Activated T-cell treated with anti-CD3 and anti-CD28 coated beads, Interleukin-2, amount 50 U/mL, for 72 hours (primary cell): ENCODE results near the gene ALG2. TPM values are rescaled to one million over a fixed set of nuclear protein-coding genes. Genes with fewer than 3 reads are reported as not detected.
"Not testable (repeated sequence)": the region's sequence is repeated elsewhere in the genome, so short reads cannot be mapped to it uniquely, and the experiment has no call there.

ENCODE experiments used
- ATAC-seq, 2 donors: fragments of 150-1000 bp; cut with Tn5 transposase; replicated peaks in 1 of 2; 2 replicates each; pipeline ENCODE4 v1.10.0; 2021; ENCODE audit warnings: moderate library complexity in 2 of 2, mild to moderate bottlenecking in 1 of 2
- DNase-seq, 2 donors: peaks; one replicate each; pipeline ENCODE4 v3.0.0; 2021 to 2022; ENCODE audit warnings: mixed read lengths in 1 of 2
- H3K27ac Mint-ChIP-seq: one replicate; pipeline ENCODE4 v1.8.0; 2022; ENCODE audit warnings: mild to moderate bottlenecking, moderate library complexity, mixed read lengths
- H3K27me3 Mint-ChIP-seq: one replicate; pipeline ENCODE4 v1.8.0; 2022; ENCODE audit warnings: low read depth, mixed read lengths
- H3K36me3 Mint-ChIP-seq, 2 donors: one replicate each; pipeline ENCODE4 v1.8.0; 2022; ENCODE audit warnings: mixed read lengths in 2 of 2, mild to moderate bottlenecking in 1 of 2; ENCODE audit not compliant: insufficient read depth in 2 of 2
- H3K4me1 Mint-ChIP-seq: one replicate; pipeline ENCODE4 v1.8.0; 2022; ENCODE audit warnings: low read depth, mixed read lengths
- H3K4me3 Mint-ChIP-seq, 2 donors: one replicate each; pipeline ENCODE4 v1.8.0; 2022; ENCODE audit warnings: mild to moderate bottlenecking in 2 of 2, mixed read lengths in 2 of 2, moderate library complexity in 2 of 2
- H3K9me3 Mint-ChIP-seq, 2 donors: one replicate each; pipeline ENCODE4 v1.8.0; 2022; ENCODE audit warnings: mixed read lengths in 2 of 2
- total RNA-seq, 2 donors: library from RNA; stranded (reverse); gene quantifications; one replicate each; pipeline ENCODE4 v1.2.3, GENCODE V29; 2022

Gene ALG2
- total RNA-seq, 2 donors from 2014 or later: 28.7 to 35.2 TPM

DNA sequence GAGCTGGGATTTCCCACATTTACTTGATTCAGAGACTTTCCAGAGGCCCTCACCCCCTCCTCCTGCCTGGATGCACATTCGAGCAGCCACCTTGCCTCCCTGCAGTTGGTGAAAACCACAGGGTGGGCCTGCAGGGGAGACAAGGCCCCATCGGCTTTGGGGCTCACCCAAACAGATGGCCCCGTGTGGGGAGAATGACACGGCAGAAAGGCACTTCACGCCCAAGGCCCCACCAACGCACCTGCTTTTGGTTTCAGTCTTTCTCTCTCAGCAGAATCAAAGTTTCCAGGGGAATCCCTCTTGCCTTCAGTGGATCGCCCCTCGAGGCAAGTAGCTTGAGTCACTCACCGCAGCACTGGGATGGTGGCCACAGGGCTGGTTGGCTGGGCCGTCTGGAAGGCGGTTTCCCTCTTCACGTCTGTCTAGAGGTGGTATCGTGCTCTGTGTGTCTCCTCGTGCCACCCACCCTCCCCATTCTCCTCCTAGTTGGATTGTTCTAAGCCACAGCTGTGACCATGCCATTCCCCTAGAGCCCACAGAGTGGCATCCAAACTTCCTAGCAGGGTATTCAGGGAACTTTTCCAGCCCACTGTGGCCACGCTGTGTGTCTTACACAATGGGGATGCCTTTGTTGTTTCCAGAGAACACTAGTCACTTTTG is 32.2 kb upstream of the ALG2 start:
- ATAC-seq: peak; percentile 86 to 90
- Mint-ChIP-seq H3K4me3 (peak overlapping the region; percentile 82 to 84), H3K36me3 (peaks cover 3 to 5% of the 10 kb centered on the region in 2 donors), H3K27ac (peak overlapping the region; percentile 92), H3K27me3 (peaks cover 19% of the 10 kb centered on the region), H3K4me1 (peaks cover 64% of the 10 kb centered on the region), H3K9me3 (no peaks in the 10 kb centered on the region)
- DNase-seq: peak; percentile 91 to 94

DNA sequence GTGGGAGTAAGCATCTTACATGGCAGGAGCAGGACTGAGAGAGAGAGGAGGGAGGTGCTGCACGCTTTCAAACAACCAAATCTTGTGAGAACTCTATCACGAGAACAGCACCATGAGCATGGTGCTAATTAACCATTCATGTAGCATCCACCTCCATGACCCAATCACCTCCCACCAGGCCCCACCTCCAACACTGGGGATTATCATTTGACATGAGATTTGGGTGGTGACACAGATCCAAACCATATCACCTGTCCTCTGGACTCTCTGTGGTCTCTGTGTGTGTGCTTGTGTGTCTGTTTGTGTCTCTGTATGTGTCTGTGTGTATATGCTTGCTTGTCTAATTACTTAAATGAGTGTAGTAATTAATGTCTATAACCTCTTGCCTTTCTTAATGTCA is 31.4 kb upstream of the ALG2 start:
- Mint-ChIP-seq H3K27me3 (peaks cover 19% of the 10 kb centered on the region), H3K36me3 (peaks cover 3 to 5% of the 10 kb centered on the region in 2 donors), H3K4me3 (peak overlapping the region; percentile 82 to 84), H3K4me1 (peaks cover 64% of the 10 kb centered on the region), H3K9me3 (no peaks in the 10 kb centered on the region), H3K27ac (peak overlapping the region; percentile 92)
- DNase-seq: peak; percentile 59 to 67
- ATAC-seq: peak; percentile 58 to 64

DNA sequence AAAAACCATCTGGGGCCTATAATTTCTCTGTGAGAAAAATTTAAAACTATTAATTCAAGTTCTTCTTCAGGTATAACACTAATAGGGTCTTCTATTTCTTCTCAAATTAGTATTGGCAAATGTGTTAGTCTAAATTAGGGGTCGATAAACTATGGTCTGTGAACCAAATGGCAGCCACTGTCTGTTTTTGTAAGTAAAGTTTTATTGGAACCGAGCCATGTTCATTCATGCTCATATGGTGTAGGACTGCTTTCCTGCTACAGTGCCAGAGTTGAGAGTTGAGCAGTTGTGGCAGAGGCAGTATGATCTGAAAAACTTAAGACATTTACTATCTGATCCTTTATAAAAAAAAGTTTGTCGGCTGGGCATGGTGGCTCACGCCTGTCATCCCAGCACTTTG is 29.4 kb upstream of the ALG2 start:
- Mint-ChIP-seq H3K27ac (no peak overlapping the region), H3K27me3 (peaks cover 16% of the 10 kb centered on the region), H3K4me3 (no peak overlapping the region), H3K9me3 (no peaks in the 10 kb centered on the region), H3K4me1 (peaks cover 61% of the 10 kb centered on the region), H3K36me3 (peaks cover 3 to 7% of the 10 kb centered on the region in 2 donors)
- DNase-seq (no peak), ATAC-seq (no peak)

DNA sequence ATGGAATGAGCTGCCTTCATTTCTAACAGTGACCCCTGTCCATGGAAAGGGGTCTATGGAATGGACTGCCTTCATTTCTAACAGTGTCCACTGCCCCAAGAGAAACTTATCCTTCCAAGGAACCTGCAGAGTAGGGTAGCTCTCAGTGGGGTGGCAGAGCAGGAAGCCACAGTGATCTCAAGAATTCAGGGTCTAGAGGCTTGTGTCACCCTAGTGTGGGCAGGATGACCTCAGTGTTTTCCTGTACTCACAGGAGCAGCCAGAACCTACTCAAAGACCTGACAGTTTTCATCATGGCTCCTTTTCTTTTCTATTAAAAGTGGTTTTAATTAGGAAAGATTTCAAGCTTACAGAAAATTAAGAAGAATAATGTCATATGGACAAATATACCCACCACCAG is 27.9 kb upstream of the ALG2 start:
- ATAC-seq: peak; percentile 47 to 55
- Mint-ChIP-seq H3K27ac (peak overlapping the region; percentile 83), H3K36me3 (peaks cover 0 to 2% of the 10 kb centered on the region in 2 donors), H3K9me3 (no peaks in the 10 kb centered on the region), H3K4me1 (peaks cover 59% of the 10 kb centered on the region), H3K27me3 (peaks cover under 1% of the 10 kb centered on the region), H3K4me3 (peak overlapping the region; percentile 52 to 85)
- DNase-seq: peak; percentile 61

DNA sequence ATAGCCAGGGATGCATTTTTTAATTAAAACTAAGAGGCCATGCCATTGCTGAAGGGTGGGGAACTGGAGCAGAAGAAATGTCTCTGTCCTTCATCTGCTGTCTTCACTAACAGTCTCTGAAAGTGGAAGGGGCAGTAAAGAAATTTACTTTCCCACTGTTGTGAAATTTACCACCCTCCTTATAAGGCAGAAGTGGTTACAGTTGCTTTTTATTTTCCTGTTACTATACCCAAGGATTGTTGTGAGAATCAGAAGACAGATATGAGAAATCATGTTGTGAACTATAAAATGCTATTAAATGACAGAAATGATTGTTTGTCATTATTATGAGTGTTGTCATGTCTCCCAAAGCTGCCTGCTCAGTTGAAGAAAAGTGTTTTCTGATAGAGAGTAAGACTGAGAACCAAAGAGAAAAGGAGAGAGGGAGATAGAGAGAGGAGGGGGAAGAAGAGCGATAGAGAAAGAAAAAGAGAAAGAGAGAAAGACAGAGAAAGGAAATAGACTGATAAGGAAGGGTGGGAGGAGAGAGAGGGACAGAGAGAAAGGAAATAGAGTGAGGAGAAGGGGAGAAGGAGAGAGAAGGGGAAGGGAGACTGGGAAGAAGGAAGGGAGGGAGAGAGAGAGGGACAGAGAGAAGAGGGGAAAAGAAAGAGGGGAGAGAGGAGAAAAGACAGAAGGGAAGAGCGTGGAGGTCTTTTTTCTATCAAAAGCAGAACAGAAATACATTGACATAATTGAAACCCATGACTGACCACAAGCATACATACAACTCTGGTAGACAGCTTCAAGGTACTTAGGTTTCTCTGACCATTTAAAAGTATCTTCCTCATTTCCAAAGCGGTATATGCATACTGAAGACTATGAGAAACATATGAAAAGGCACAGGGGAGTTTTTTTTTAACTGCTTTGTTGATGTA is 22.9 kb upstream of the ALG2 start:
- peak overlapping the region; percentile 82 for H3K27ac Mint-ChIP-seq
- H3K4me3 Mint-ChIP-seq: peak overlapping the region; percentile 29 to 41
- H3K4me1 Mint-ChIP-seq: peaks cover 24% of the 10 kb centered on the region

DNA sequence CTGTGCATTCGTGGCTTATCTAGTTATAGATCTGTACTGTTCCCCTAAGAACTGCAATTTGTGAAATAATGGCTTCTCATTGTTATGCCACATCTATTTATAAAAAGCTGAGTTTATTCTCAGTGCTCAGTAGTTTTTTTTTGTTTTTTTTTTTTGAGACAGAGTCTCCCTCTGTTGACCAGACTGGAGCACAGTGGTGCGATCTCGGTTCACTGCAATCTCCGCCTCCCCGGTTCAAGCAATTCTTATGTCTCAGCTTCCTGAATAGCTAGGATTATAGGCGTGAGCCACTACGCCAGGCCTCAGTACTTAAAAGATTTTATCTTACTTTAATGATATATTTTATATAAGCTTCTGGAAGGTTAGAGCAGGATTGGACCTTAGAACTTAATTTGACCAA is 19.4 kb upstream of the ALG2 start:
- ATAC-seq: no peak
- no peak overlapping the region for H3K27ac Mint-ChIP-seq
- H3K27me3 Mint-ChIP-seq: no peaks in the 10 kb centered on the region

More for the DNA sequence above, 22.9 kb upstream of the ALG2 start:
- no peak for DNase-seq
- Mint-ChIP-seq H3K27me3 (no peaks in the 10 kb centered on the region), H3K36me3 (peaks cover 1 to 7% of the 10 kb centered on the region in 2 donors), H3K9me3 (no peaks in the 10 kb centered on the region)
- peak; percentile 58 to 72 for ATAC-seq

DNA sequence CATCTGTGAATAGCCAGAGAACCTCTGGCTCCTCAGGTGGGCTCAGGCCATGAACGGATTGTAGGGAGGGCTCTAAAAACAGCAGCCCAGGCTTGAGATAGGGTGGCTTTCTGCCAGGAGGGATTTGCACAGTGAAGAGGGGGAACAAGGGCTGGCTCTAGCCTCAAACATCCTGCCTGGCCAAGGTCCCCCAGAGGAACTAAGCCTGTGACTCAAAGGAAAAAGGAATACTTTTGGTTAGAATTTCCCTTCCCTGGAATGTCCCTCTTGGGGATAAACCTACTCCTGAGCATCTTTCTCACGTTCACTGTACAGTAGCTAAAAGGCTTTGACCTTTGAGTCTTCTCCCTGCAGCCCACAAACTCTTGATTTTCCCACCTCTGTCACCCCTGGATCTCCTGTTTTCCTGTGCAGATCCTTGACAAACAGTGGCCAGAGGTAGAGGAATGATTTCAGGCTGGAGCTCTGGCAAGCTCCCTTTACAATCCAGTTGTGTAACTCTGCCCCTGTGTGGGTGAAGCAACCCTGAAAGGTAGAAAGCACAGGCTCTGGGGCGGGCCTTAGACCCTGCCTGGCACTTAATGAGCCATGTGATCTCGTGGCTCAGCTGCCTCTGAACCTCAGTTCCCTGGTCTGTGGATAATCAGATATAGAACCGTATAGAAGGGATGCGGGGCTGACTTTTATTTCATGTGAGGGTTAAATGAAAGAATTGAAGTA is 17.8 kb upstream of the ALG2 start:
- DNase-seq: no peak
- no peak for ATAC-seq
- Mint-ChIP-seq H3K4me1 (peaks cover 55% of the 10 kb centered on the region), H3K36me3 (peaks cover 5 to 12% of the 10 kb centered on the region in 2 donors), H3K27ac (peak overlapping the region; percentile 74), H3K9me3 (peaks cover 0 to 2% of the 10 kb centered on the region in 2 donors), H3K27me3 (no peaks in the 10 kb centered on the region), H3K4me3 (no peak overlapping the region)

More for the DNA sequence above, 19.4 kb upstream of the ALG2 start:
- peaks cover 0 to 2% of the 10 kb centered on the region in 2 donors for H3K9me3 Mint-ChIP-seq
- H3K4me1 Mint-ChIP-seq: peaks cover 54% of the 10 kb centered on the region
- no peak overlapping the region for H3K4me3 Mint-ChIP-seq
- no peak for DNase-seq
- H3K36me3 Mint-ChIP-seq: peaks cover 5 to 12% of the 10 kb centered on the region in 2 donors

DNA sequence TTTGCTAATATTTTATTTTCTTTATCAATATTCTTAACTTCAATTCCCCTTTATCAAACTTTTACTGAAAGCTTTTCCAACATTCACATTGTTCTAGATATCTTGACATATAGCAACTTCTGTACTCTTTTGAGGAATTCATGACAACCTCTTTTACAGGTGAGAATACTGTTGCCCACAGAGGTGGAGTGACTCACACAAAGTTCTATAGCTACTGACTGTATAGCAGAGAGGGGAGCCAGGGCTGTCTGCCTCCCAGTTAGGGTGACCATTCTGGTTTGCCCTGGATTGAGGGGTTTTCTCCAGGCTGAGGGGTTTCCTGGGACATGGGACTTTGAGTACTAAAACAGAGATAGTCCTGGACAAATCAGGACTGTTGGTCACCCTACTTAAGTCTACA is 16.6 kb upstream of the ALG2 start:
- no peaks in the 10 kb centered on the region for H3K27me3 Mint-ChIP-seq
- peak; percentile 46 to 64 for ATAC-seq
- peak in 1 of 2 donors; percentile 23 for DNase-seq
- no peak overlapping the region for H3K27ac Mint-ChIP-seq
- H3K36me3 Mint-ChIP-seq: peaks cover 5 to 12% of the 10 kb centered on the region in 2 donors
- H3K4me3 Mint-ChIP-seq: peak overlapping the region in 1 of 2 donors; percentile 11
- H3K9me3 Mint-ChIP-seq: peaks cover 0 to 2% of the 10 kb centered on the region in 2 donors
- peaks cover 54% of the 10 kb centered on the region for H3K4me1 Mint-ChIP-seq

DNA sequence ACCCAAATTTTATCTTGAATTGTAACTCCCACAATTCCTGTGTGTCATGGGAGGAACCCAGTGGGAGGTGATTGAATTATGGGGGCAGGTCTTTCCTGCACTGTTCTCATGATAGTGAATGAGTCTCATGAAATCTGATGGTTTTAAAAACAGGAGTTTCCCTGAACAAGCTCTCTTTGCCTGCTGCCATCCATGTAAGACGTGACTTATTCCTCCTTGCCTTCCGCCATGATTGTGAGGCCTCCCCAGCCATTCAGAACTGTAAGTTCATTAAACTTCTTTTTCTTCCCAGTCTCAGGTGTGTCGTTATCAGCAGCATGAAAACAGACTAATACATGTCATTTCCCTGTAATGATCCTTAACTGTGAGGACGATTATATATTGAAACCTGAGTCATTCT is 16.1 kb upstream of the ALG2 start:
- H3K4me1 Mint-ChIP-seq: peaks cover 54% of the 10 kb centered on the region
- H3K9me3 Mint-ChIP-seq, H3K27me3 Mint-ChIP-seq, ATAC-seq, H3K27ac Mint-ChIP-seq, DNase-seq: not testable (repeated sequence)
- H3K36me3 Mint-ChIP-seq: peaks cover 5 to 12% of the 10 kb centered on the region in 2 donors
- H3K4me3 Mint-ChIP-seq: peak overlapping the region in 1 of 2 donors; percentile 41

DNA sequence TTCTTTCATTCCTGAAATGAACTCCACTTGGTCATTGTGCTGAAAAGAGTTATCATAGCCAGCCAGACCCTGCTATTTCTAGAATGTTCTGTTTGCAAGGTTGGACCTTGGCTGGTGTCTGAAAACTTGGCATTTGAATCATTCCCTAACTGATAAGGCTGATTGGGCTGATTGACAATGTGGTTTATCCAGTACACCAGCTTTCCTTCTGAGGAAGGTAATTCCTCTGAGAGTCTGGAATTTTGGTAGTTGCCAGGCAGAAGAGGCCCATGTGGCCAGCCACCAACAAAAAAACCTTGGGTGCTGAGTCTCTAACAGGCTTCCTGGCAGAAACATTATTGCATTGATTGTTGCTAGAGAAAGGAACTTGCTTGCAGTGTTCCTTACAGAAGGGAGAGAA is 15.6 kb upstream of the ALG2 start:
- ATAC-seq (no peak), DNase-seq (no peak)
- Mint-ChIP-seq H3K36me3 (peaks cover 4 to 9% of the 10 kb centered on the region in 2 donors), H3K4me1 (peaks cover 54% of the 10 kb centered on the region), H3K27me3 (no peaks in the 10 kb centered on the region), H3K4me3 (no peak overlapping the region), H3K27ac (no peak overlapping the region), H3K9me3 (peaks cover 0 to 2% of the 10 kb centered on the region in 2 donors)

DNA sequence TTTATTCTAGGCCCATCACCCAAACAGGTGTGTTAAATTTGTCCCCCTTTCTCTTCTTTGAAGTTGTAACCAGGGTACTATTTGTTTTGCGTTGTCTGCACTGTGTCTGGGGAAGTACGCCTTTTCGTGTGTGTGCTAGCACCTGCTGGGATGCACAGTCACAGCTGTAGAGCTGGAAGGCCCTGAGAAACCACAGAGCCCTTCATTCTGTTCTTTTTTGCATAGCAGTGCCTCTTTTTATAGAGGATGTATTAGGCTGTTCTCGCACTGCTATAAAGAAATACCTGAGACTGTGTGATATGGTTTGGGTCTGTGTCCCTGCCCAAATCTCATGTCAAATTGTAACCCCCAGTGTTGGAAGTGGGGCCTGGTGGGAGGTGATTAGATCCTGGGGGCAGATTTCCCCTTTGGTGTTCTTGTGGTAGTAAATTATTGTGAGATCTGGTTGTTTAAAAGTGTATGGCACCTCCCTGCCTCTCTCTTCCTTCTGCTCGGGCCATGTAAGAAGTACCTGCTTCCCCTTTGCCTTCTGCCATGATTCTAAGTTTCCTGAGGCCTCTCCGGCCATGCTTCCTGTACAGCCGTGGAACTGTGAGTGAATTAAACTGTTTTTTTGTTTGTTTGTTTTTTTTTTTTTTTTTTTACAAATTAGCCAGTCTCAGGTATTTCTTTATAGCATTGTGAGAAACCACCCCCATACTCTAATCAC is 14.3 kb upstream of the ALG2 start:
- ATAC-seq: peak; percentile 94 to 95
- Mint-ChIP-seq H3K9me3 (peaks cover 0 to 2% of the 10 kb centered on the region in 2 donors), H3K4me1 (peaks cover 60% of the 10 kb centered on the region), H3K4me3 (peak overlapping the region; percentile 52 to 66), H3K27me3 (no peaks in the 10 kb centered on the region), H3K27ac (peak overlapping the region; percentile 12), H3K36me3 (peaks cover 4 to 10% of the 10 kb centered on the region in 2 donors)
- DNase-seq: peak; percentile 53 to 63

DNA sequence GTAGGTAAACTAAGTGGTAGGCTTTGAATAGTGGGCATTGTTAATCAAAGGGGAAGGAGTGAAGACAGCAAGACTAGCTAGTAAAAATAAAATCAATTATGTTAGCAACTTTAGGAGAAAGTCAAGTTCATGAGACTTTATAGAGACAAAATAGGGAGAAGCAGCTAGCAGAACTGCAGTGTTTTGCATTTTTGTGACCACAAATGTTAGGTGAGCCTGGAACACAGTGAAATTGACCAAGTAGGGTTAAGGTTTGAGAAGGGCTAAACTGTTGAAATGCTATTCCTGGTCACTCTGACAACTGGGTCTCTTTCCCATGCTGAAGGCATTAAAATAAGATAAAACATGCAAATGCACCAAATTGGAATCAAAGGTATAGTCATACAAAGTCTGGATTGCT is 13.3 kb upstream of the ALG2 start:
- H3K27me3 Mint-ChIP-seq: no peaks in the 10 kb centered on the region
- peaks cover 6 to 16% of the 10 kb centered on the region in 2 donors for H3K36me3 Mint-ChIP-seq
- H3K4me3 Mint-ChIP-seq: no peak overlapping the region
- H3K4me1 Mint-ChIP-seq: peaks cover 60% of the 10 kb centered on the region
- no peak overlapping the region for H3K27ac Mint-ChIP-seq
- peaks cover 0 to 2% of the 10 kb centered on the region in 2 donors for H3K9me3 Mint-ChIP-seq
- ATAC-seq (no peak), DNase-seq (no peak)
